ENCODE data around the gene MEIOSIN.
"Not testable (repeated sequence)": the region's sequence is repeated elsewhere in the genome, so short reads cannot be mapped to it uniquely, and the experiment has no call there.

The MEIOSIN gene

GRCh38 chr19:45780448-45781213 is 47.4 kb downstream of the MEIOSIN start:
- no peak for DNase-seq

DNA sequence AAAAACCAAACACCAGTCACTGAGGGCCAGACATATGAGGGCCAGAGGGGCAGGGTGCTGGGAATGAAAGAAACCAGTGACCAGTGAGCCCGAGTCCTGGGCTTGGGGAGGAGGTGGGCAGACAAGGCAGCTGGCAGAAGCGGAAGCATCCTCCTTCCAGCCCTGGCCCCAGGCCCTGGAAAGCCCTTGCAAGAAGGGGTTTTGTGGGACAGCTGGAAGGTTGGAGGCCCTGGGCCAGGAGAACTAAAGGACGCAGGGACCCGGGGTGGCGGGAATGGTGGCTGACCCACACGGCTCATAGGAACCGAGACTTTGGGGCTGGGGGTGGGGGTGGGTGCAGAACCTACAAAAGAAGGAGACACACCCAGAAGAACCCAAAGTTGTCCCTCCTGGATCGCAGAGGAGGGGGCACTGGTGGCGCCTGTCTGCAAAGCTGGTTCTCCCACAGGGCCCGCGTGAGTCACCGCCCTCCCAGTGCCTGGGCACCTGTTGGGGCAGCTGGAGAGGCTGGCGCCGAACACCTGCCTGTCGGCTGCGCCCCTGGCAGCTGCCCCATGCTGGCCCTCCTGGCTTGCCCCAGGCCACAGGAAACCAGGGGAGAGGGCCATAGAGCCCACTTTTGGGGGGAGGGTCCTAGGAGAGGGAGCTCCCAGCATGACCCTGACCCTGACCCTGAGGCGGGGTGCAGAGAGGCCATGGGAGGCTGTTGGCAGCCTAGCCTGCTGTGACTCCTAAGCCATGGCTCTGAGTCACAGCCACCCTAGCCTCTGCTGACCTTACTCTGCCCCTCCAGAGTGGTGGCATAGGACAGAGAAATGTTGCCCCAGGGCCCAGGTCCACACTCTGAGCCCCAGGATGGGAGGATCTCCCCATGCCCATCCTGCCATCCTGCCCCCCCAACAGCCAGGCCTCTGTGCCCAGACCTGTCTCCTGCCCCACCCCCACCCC is 48.2 kb downstream of the MEIOSIN start:
- DNase-seq = no peak

GRCh38 chr19:45782162-45782691 is 49.0 kb downstream of the MEIOSIN start, which contains the start of gene DMPK:
Gene DMPK, minus strand, starts transcription at chr19:45782490. Its CDS starts 138 bp downstream, at chr19:45782352.
- no peak for DNase-seq

DNA sequence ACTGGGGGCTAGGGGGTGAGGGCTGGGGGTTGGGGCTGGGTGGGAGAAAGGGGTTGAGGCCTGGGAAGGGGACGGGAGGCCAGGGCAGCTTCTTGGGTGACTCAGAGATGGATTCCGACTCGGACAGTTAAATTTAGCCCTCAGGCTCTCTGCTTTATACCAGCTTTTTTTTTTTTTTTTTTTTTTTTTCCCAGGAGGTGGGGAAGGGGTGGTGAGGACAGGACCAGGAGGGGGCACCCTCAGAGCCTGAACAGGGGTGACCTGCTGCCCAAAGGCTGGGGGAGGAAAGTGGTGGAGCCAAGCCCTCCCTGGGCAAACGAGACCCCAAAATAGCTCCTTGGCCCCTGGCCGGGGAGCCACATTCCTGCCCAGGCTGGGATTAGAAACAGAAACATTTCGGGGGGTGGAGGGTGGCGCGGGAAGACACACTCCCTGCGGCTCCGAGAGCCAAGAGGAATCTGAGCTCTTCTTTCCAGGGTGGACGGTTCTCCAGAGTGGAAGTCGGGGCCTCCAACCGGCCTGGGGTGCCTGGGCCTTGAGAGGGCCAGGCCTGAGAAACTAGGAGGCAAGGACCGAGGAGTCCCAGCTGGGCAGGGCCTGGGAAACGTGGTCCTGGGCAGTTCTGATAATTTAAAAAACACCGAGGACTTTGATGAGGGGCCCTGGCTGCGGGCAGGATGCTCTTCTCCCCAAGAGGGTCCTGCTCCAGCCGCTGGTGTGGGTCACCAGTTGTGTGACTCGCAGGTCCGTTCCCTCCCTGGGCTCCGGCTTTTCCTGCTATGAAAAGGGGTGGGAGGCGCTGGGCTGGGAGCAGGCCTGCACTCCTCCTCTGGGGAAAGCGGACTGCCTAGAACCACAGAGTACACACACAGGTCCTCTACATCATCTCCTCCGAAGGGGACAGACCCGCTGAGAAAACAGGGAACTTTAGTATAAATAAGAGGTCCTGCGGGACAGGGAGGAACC is 49.9 kb downstream of the MEIOSIN start:
- DNase-seq = no peak

DNA sequence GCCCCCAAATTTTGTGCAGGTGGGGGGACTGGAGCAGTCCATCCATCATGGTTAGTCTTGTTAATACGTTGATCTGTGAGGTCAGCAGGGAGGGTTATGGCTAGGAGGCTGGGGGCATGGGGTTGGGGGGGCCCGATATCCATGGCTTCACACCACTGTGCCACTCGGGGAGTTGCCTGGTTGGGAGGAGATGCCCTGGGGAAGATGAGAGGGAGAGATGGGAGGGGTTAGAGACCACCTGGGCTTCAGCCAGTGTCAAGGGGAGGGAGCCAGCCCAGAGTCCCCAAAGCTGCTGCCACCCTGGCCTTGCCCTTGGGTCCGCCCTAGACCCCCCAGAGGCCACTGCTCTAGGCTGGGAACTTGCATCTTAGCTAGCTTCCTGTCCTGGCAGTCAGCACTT is 50.9 kb downstream of the MEIOSIN start:
- no peak for DNase-seq

- DNase-seq = no peak
Observed at GRCh38 chr19:45785097-45785496, 51.9 kb downstream of the MEIOSIN start.

DNA sequence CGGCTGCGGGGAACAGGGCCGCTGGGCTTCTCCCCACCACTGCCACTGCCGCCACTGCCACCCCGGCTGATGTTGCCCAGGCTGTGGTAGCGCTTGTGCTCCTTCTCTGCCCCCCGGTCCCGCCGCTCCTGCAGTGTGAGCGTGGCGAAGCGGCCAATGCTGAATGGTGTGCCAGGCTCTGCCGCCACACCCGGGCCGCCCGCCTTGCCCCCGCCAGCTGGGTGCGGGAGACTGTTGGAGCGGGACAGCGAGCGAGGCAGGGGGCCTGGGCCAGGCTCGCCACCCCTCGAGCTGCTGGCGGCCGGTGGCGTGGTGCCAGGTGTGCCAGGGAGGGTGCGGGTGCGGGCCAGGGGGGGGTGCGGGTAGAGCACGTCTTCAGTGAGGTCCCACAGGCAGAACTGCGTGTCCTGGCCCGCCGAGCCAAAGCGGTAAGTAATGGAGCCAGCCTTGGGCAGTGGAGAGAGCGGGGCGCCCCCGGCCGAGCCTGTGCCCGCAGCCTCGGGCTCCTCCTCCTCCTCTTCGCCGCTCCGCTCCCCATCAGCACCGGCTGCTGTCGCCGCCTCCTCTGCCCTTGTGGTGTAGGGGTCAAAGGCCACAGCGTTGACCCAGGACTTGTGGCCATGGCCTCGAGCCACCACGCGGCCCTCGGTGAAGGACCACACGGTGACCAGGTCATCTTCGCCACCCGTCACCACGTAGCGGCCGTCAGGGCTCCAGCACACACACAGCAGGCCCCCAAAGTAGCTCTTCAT is 52.7 kb downstream of the MEIOSIN start:
- no peak for DNase-seq

DNA sequence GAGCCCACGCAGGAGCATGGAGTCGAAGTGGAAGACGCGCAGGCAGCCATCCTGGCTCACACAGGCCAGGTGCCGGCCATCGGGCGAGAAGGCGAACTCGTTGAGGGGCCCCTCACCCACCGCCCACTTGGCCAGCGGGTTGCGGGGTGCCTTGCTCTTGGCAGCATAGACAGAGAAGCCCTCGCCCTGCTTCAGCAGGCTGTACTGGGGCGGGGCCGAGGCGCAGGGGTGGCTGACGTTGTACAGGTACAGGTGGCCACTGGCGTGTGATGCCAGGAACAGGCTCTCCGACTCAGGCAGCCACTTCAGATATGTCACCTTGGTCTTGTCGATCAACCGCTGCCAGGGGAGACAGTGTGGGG is 53.3 kb downstream of the MEIOSIN start:
- no peak for DNase-seq

GRCh38 chr19:45789035-45789786 is 56.0 kb downstream of the MEIOSIN start:
- no peak for DNase-seq

GRCh38 chr19:45790942-45791341 is 57.7 kb downstream of the MEIOSIN start:
- DNase-seq = peak; percentile 52

DNA sequence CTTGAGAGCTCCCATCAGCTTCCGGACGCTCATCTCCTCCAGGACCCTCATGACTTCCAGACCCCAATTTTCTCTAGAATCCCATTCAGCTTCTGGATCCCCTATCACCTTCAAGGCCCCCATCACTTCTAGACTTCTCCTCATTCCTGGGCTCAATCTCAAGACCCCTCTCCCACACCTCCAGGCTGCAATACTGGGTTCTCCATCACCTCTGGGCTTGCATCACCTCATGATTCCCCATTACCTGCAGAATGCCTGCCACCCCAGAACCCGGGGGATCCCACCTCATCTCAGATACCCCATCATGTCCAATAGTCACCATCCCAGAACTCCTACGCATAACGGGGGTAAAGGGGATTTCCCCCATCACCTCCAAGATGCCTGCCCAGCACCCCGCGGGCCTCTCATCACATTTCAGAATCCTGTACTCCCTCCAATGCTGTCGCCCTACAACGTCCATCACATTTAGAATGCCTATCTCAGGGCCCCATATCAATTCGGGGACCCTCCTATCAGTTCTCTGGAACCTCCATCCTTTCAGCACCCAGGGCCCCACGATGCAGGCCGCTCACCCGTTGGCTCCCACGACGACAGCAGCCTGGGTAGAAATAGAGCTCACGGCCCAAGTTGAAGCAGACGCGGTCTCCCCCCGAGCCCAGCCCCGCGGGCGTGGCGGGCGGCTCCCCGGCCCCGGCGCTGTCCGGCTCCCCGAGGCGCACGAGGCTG is 58.7 kb downstream of the MEIOSIN start:
- DNase-seq = no peak

- peak; percentile 99 for DNase-seq
Observed at GRCh38 chr19:45792470-45793177, 59.4 kb downstream of the MEIOSIN start, which contains the start of gene DMWD. Gene DMWD, minus strand, starts transcription at chr19:45792845. Its CDS starts 89 bp downstream, at chr19:45792756.

DNA sequence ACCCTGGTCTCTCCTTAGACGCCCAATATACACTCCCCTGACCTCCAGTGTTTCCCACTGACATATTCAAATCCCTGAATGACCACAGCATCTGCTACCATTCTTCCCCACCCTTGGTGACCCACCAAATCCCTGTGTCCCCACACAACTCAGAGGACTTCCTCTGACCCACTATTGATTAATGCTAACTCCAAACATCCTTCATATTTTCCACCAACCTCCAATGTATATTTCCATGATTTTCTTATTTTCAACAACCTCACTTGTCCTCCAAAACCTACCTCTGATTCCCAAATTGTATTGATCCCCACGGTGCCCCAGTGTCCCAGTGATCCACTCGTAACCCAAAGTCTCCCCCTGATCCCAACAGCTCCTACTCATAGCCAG is 59.9 kb downstream of the MEIOSIN start:
- DNase-seq = no peak

- DNase-seq = no peak
Observed at GRCh38 chr19:45793876-45794275, 60.6 kb downstream of the MEIOSIN start.

DNA sequence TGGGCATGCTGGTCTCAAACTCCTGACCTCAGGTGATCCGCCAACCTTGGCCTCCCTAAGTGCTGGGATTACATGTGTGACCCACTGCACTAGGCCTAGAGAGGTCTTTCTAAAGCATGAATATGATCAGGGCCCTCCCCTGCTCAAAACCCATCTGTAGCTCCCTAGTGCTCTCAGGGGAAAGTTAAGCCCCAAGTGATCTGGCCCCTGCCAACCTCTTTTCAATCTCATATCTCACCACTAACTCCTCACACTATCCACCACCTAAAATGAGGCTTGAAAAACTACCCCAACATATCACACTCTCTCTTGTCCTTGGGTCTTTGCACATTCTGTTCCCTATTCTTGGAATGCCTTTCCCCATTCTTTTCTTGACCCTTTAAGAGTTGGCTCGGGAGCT is 61.4 kb downstream of the MEIOSIN start:
- DNase-seq = no peak

- DNase-seq = peak; percentile 26
Observed at GRCh38 chr19:45798995-45799517, 65.8 kb downstream of the MEIOSIN start.

DNA sequence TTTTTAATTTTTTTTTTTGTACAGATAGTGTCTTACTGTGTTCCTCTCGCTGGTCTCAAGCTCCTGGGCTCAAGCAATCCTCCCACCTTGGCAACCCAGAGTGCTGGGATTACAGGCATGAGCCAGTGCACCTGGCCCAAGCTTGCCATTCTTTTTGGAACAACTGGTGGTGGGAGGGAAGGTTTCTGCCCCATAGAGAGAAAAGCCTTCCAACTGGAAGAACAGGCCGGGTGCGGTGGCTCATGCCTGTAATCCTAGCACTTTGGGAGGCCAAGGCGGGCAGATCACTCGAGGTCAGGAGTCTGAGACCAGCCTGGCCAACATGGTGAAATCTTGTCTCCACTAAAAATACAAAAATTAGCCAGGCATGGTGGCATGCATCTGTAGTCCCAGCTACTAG is 66.3 kb downstream of the MEIOSIN start:
- not testable (repeated sequence) for DNase-seq

GRCh38 chr19:45800070-45800553 is 66.9 kb downstream of the MEIOSIN start:
- no peak for DNase-seq

DNA sequence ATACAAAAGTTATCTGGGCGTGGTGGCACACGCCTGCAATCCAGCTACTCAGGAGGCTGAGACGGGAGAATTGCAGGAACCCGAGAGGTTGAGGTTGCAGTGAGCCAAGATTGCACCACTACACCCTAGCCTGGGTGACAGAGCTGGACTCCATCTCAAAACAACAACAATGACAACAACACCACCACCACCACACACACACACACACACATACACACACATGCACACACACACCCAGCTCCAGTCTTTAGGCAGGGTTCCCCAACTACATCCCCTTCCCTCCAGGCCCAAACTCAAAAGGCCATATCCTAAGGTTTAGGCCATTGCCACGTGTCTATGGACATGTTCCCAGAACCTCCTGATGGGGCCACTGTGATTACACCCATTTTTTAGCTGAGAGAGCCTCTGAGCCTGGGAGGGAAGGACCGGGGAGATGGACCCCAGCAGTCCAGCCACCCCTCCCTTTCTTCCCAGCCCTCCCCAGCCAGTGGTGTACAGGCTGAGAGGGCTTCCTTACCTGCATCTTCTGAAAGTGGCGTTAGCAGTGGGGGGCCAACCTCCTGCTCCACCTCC is 68.5 kb downstream of the MEIOSIN start:
- no peak for DNase-seq

Measured in NK-92 treated with Interleukin-12 subunit alpha and Interleukin-12 subunit beta, amount 100 ng/mL, for 24 hours (cell line).